ENCODE measurements around the gene HTRA3. TPM values are rescaled to one million over a fixed set of nuclear protein-coding genes. Genes with fewer than 3 reads are reported as not detected.
"Not testable (repeated sequence)": the region's sequence is repeated elsewhere in the genome, so short reads cannot be mapped to it uniquely, and the experiment has no call there.

The HTRA3 gene
- total RNA-seq, 1 experiment from 2014 or later, result not detected

DNA sequence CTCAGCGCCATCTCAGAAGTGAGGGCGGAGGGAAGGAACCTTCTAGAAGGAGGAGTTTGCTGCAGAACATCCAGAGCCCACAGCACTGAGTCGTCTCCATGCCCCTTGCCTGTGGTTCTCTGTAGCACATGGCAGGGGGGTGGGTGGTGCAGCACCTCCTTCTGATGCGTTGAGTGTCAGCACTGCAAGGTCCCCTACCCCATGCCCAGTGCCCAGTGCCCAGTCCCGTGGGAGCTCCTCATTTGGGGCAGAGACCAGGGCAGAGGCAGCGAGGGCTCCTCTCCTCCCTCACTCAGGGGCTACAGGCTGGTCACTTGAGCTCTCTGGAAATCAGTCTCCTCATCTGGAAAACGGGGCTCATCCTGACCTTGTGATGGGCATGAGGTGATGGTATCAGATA is 78.1 kb downstream of the HTRA3 start:
- Histone ChIP-seq H2AFZ (ENCODE audit: low read length) (no peak overlapping the region), H3K9ac (ENCODE audit: low read length) (no peak overlapping the region), H3K4me2 (ENCODE audit: low read depth, low read length, poor library complexity, severe bottlenecking) (no peak overlapping the region), H3K9me3 (ENCODE audit: low read length) (no peaks in the 10 kb centered on the region), H3K4me3 (ENCODE audit: low read length) (no peak overlapping the region), H4K20me1 (ENCODE audit: insufficient read depth, low read depth, low read length) (no peaks in the 10 kb centered on the region), H3K27ac (ENCODE audit: low read length) (no peak overlapping the region), H3K36me3 (ENCODE audit: insufficient read depth, low read length) (no peaks in the 10 kb centered on the region), H3K4me1 (ENCODE audit: low read length) (no peaks in the 10 kb centered on the region), H3K9me2 (replicated peaks; ENCODE audit: insufficient read depth, low read length) (no peaks in the 10 kb centered on the region), H3K27me3 (ENCODE audit: low read length) (no peaks in the 10 kb centered on the region), H3K79me2 (ENCODE audit: low read length) (no peaks in the 10 kb centered on the region)
- no peak for DNase-seq

DNA sequence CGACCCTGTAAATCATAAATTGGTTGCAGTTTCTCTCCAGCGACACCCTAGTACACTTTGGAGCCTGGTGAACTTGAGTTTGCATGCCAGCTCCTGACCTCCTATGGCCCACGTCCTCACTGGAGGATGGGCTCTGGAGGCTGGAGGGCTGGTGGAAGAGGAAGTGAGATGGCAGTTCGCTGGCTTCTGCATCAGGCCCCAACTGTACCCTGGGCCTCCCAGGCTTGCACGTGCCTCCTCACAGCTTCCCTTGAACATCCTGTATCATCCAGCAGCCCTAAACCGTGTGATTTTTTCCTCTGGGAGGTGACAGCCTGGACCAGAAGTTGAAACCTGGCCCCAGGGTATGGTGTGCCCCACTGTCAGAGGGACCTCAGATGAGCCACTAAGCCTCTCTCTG is 78.5 kb downstream of the HTRA3 start:
- Histone ChIP-seq H3K9me2 (replicated peaks; ENCODE audit: insufficient read depth, low read length) (no peaks in the 10 kb centered on the region), H3K4me1 (ENCODE audit: low read length) (no peaks in the 10 kb centered on the region), H3K27ac (ENCODE audit: low read length) (no peak overlapping the region), H4K20me1 (ENCODE audit: insufficient read depth, low read depth, low read length) (no peaks in the 10 kb centered on the region), H3K36me3 (ENCODE audit: insufficient read depth, low read length) (no peaks in the 10 kb centered on the region), H3K4me2 (ENCODE audit: low read depth, low read length, poor library complexity, severe bottlenecking) (no peak overlapping the region), H3K9me3 (ENCODE audit: low read length) (no peaks in the 10 kb centered on the region), H3K4me3 (ENCODE audit: low read length) (no peak overlapping the region), H2AFZ (ENCODE audit: low read length) (no peak overlapping the region), H3K79me2 (ENCODE audit: low read length) (no peaks in the 10 kb centered on the region), H3K27me3 (ENCODE audit: low read length) (no peaks in the 10 kb centered on the region), H3K9ac (ENCODE audit: low read length) (no peak overlapping the region)
- no peak for DNase-seq

DNA sequence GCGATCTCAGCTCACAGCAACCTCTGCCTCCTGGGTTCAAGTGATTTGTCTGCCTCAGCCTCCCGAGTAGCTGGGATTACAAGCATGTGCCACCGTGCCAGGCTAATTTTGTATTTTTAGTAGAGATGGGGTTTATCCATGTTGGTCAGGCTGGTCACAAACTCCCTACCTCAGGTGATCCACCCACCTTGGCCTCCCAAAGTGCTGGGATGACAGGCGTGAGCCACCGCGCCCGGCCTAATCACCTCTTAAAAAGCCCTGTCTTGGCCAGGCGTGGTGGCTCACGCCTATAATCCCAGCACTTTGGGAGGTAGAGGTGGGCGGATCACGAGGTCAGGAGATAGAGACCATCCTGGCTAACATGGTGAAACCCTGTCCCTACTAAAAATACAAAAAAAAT is 79.7 kb downstream of the HTRA3 start:
- not testable (repeated sequence) for H4K20me1 ChIP-seq (ENCODE audit: insufficient read depth, low read depth, low read length); H3K27me3 ChIP-seq (ENCODE audit: low read length); H2AFZ ChIP-seq (ENCODE audit: low read length); H3K9me2 ChIP-seq (replicated peaks; ENCODE audit: insufficient read depth, low read length); H3K79me2 ChIP-seq (ENCODE audit: low read length); H3K36me3 ChIP-seq (ENCODE audit: insufficient read depth, low read length); H3K9ac ChIP-seq (ENCODE audit: low read length); H3K4me1 ChIP-seq (ENCODE audit: low read length); H3K9me3 ChIP-seq (ENCODE audit: low read length); DNase-seq; H3K27ac ChIP-seq (ENCODE audit: low read length); H3K4me2 ChIP-seq (ENCODE audit: low read depth, low read length, poor library complexity, severe bottlenecking); H3K4me3 ChIP-seq (ENCODE audit: low read length)

DNA sequence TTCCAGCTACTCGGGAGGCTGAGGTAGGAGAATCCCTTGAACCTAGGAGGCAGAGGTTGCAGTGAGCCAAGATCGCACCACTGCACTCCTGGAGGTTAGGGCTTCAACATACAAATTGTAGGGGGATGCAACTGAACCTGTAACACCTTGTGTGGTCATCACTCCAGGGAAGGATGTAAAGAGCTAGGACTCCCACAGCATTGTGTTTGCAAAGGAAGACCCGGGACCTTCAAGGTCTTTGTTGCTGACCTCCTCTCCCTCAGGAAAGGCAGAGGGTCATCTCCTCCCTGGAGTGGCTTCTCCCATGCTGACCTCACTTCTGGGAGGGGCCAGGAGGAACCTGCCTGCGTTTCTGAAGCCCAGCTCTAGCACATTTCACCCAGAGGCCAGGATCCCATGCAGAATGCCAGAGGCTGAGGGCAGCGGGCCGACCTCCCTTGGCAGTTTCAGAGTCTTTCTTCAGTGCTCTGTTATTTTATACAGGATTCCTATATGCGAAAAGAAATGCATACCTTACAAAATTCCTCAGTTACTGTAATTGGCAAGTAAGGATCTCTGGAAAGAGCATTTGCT is 80.2 kb downstream of the HTRA3 start:
- no peaks in the 10 kb centered on the region for H3K4me1 ChIP-seq (ENCODE audit: low read length)
- no peak overlapping the region for H3K4me3 ChIP-seq (ENCODE audit: low read length)
- H3K79me2 ChIP-seq (ENCODE audit: low read length), result no peaks in the 10 kb centered on the region
- DNase-seq, result no peak
- H4K20me1 ChIP-seq (ENCODE audit: insufficient read depth, low read depth, low read length), result no peaks in the 10 kb centered on the region
- H3K27me3 ChIP-seq (ENCODE audit: low read length), result no peaks in the 10 kb centered on the region
- no peaks in the 10 kb centered on the region for H3K36me3 ChIP-seq (ENCODE audit: insufficient read depth, low read length)
- H3K9me2 ChIP-seq (replicated peaks; ENCODE audit: insufficient read depth, low read length), result no peaks in the 10 kb centered on the region
- no peak overlapping the region for H3K9ac ChIP-seq (ENCODE audit: low read length)
- no peaks in the 10 kb centered on the region for H3K9me3 ChIP-seq (ENCODE audit: low read length)
- no peak overlapping the region for H3K27ac ChIP-seq (ENCODE audit: low read length)
- H3K4me2 ChIP-seq (ENCODE audit: low read depth, low read length, poor library complexity, severe bottlenecking), result no peak overlapping the region
- no peak overlapping the region for H2AFZ ChIP-seq (ENCODE audit: low read length)

DNA sequence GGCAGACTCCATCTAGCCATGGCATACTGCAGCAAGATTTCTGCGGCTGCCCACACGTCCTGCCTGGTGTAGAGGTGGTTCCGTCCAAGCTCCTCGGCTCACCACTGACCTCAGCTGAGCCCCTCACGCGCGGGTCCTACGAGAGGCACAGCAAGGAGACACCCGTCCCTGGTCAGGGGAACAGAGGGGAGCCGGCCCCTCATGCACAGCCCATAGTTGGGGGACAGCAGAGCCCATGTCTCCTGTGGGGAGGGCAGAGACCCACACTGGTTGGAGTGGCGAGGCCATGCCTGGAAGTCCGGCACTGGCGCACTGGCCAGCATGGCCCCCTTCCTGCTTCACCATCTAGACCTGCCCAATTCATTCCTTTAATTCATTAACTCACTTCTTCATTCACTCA is 80.8 kb downstream of the HTRA3 start:
- Histone ChIP-seq H3K27me3 (ENCODE audit: low read length) (no peaks in the 10 kb centered on the region), H3K4me3 (ENCODE audit: low read length) (no peak overlapping the region), H3K9me2 (replicated peaks; ENCODE audit: insufficient read depth, low read length) (no peaks in the 10 kb centered on the region), H3K36me3 (ENCODE audit: insufficient read depth, low read length) (no peaks in the 10 kb centered on the region), H2AFZ (ENCODE audit: low read length) (no peak overlapping the region), H3K9me3 (ENCODE audit: low read length) (no peaks in the 10 kb centered on the region), H3K4me1 (ENCODE audit: low read length) (no peaks in the 10 kb centered on the region), H3K9ac (ENCODE audit: low read length) (no peak overlapping the region), H3K79me2 (ENCODE audit: low read length) (no peaks in the 10 kb centered on the region), H4K20me1 (ENCODE audit: insufficient read depth, low read depth, low read length) (no peaks in the 10 kb centered on the region), H3K4me2 (ENCODE audit: low read depth, low read length, poor library complexity, severe bottlenecking) (no peak overlapping the region), H3K27ac (ENCODE audit: low read length) (no peak overlapping the region)
- DNase-seq, result no peak

DNA sequence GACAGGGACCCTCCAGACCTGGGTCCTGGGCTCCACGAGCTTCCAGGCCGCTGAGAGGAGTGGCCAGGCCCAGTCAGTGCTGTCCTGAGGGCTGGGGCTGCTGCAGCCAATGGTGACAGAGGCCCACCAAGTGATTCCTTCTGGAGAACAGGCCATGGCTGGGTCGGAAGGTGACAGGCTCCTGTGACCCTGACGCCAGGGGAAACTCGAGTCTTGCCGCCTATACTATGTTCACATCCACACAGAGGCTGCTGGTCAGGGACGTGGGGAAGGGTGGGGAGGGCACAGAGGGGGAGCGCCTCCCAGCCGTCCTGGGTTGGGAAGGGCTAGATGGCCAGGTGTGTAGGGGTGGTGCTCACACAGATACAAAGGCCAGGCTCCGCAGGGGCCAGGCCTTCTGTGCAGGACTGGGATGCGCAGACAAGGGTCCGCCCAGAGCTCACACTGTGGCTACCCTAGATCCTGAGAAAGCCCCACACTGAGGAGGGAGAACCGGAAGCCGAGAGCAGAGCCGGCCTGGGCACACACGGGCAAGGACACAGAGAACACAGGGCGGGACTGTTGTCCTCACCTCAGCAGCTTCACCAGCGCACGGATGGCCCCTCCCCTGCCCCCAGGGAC is 81.4 kb downstream of the HTRA3 start:
- no peaks in the 10 kb centered on the region for H3K9me2 ChIP-seq (replicated peaks; ENCODE audit: insufficient read depth, low read length)
- H3K4me1 ChIP-seq (ENCODE audit: low read length), result no peaks in the 10 kb centered on the region
- no peaks in the 10 kb centered on the region for H3K36me3 ChIP-seq (ENCODE audit: insufficient read depth, low read length)
- H3K9me3 ChIP-seq (ENCODE audit: low read length), result no peaks in the 10 kb centered on the region
- H3K27me3 ChIP-seq (ENCODE audit: low read length), result no peaks in the 10 kb centered on the region
- no peak overlapping the region for H3K4me3 ChIP-seq (ENCODE audit: low read length)
- H3K79me2 ChIP-seq (ENCODE audit: low read length), result no peaks in the 10 kb centered on the region
- H3K9ac ChIP-seq (ENCODE audit: low read length), result no peak overlapping the region
- H4K20me1 ChIP-seq (ENCODE audit: insufficient read depth, low read depth, low read length), result no peaks in the 10 kb centered on the region
- H3K27ac ChIP-seq (ENCODE audit: low read length), result no peak overlapping the region
- no peak overlapping the region for H2AFZ ChIP-seq (ENCODE audit: low read length)
- H3K4me2 ChIP-seq (ENCODE audit: low read depth, low read length, poor library complexity, severe bottlenecking), result no peak overlapping the region
- DNase-seq, result no peak

DNA sequence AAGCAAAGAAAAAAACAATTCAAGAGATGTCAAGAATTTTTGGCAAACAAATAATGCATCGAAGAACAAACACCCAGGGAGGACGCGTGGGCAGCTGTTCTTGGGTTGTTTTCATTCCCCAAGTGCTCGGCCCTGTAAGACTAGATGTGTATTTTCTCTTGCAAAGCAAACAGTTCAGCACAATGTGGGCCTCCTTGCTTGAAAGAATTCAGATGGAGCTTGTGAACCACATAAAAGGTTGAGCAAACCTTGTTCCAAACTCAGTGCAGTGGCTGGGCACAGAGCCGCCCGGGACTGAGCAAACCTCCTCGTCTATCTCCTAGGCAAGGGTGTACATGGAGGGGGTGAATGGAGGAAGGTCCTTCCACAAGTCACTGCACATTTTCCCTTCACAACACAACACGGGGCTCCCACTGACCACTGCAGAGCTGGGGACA is 82.4 kb downstream of the HTRA3 start:
- no peaks in the 10 kb centered on the region for H4K20me1 ChIP-seq (ENCODE audit: insufficient read depth, low read depth, low read length)
- H3K36me3 ChIP-seq (ENCODE audit: insufficient read depth, low read length), result no peaks in the 10 kb centered on the region
- no peaks in the 10 kb centered on the region for H3K79me2 ChIP-seq (ENCODE audit: low read length)
- H3K9me2 ChIP-seq (replicated peaks; ENCODE audit: insufficient read depth, low read length), result no peaks in the 10 kb centered on the region
- H3K9me3 ChIP-seq (ENCODE audit: low read length), result no peaks in the 10 kb centered on the region
- H2AFZ ChIP-seq (ENCODE audit: low read length), result no peak overlapping the region
- no peak overlapping the region for H3K4me3 ChIP-seq (ENCODE audit: low read length)
- no peaks in the 10 kb centered on the region for H3K4me1 ChIP-seq (ENCODE audit: low read length)
- H3K4me2 ChIP-seq (ENCODE audit: low read depth, low read length, poor library complexity, severe bottlenecking), result no peak overlapping the region
- no peaks in the 10 kb centered on the region for H3K27me3 ChIP-seq (ENCODE audit: low read length)
- H3K9ac ChIP-seq (ENCODE audit: low read length), result no peak overlapping the region
- H3K27ac ChIP-seq (ENCODE audit: low read length), result no peak overlapping the region
- no peak for DNase-seq

DNA sequence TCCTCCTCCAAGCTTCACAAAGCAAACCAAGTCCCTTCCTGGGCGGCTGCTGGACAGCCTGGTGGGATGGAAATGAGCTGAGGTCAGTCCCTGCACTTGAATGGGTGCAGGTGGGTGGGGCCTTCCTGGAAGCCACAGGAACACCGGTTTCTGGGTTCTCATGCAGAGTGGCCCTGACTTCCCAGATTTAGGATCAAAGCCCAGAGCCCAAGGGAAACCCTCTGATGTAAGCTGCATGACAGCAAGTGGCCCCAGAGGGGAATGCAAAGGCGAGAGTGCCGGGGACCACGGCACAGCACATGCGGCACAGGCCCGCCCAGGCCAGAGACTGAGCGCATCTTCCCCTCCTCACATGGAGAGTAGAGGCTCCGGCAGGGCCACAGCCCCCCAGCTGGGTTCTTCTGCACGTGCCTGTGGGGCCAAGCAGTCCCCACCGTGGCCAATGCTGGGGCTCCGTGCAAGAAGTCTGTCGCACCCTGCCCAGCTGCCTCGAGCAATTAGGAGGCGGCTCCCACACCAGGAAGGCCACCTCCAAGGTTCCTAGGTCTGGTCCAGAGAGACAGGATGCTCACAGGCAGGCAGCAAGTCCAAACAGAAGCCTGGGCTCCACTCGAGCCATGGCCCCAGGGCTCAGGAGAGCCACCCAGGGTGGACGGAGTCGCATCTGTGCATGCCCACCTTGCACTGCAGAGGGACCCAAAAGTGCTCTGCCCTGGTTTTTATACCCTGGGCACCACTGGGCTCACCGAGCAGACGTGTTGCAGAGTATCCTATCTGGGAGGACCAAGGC is 83.0 kb downstream of the HTRA3 start:
- no peaks in the 10 kb centered on the region for H3K27me3 ChIP-seq (ENCODE audit: low read length)
- no peaks in the 10 kb centered on the region for H3K79me2 ChIP-seq (ENCODE audit: low read length)
- no peaks in the 10 kb centered on the region for H3K4me1 ChIP-seq (ENCODE audit: low read length)
- H3K4me2 ChIP-seq (ENCODE audit: low read depth, low read length, poor library complexity, severe bottlenecking), result no peak overlapping the region
- no peaks in the 10 kb centered on the region for H3K9me2 ChIP-seq (replicated peaks; ENCODE audit: insufficient read depth, low read length)
- H3K36me3 ChIP-seq (ENCODE audit: insufficient read depth, low read length), result no peaks in the 10 kb centered on the region
- H3K27ac ChIP-seq (ENCODE audit: low read length), result no peak overlapping the region
- no peaks in the 10 kb centered on the region for H3K9me3 ChIP-seq (ENCODE audit: low read length)
- no peak for DNase-seq
- no peaks in the 10 kb centered on the region for H4K20me1 ChIP-seq (ENCODE audit: insufficient read depth, low read depth, low read length)
- no peak overlapping the region for H3K4me3 ChIP-seq (ENCODE audit: low read length)
- no peak overlapping the region for H3K9ac ChIP-seq (ENCODE audit: low read length)
- H2AFZ ChIP-seq (ENCODE audit: low read length), result no peak overlapping the region
